Neural cell (in vitro differentiated cells): ENCODE data around the gene SNAPC5. TPM values are rescaled to one million over a fixed set of nuclear protein-coding genes. Genes with fewer than 3 reads are reported as not detected.

ENCODE experiments used
- H2AFZ ChIP-seq: fragments of 200-600, 300-800 bp; sonication (generic), shearing (Covaris generic); 2 replicates; pipeline ENCODE4 v1.6.0; 2014; ENCODE audit warnings: low read depth, mild to moderate bottlenecking, antibody characterized with exemption, low read length, moderate library complexity
- H3F3A ChIP-seq: fragments of 200-600 bp; shearing (Covaris generic); 2 replicates; pipeline ENCODE4 v1.6.1; 2016; ENCODE audit warnings: mild to moderate bottlenecking, moderate library complexity, mixed read lengths, antibody characterized with exemption, low read length; ENCODE audit not compliant: insufficient read depth, poor library complexity, severe bottlenecking
- H3K27ac ChIP-seq: fragments of 200-600, 300-800 bp; sonication (generic), shearing (Covaris generic); 2 replicates; pipeline ENCODE4 v1.5.1; 2014; ENCODE audit warnings: mild to moderate bottlenecking, low read length, moderate library complexity
- H3K27me3 ChIP-seq: fragments of 300-800, 200-600 bp; sonication (generic), shearing (Covaris generic); 2 replicates; pipeline ENCODE4 v1.6.0; 2014; ENCODE audit warnings: mild to moderate bottlenecking, low read depth, low read length, moderate library complexity; ENCODE audit not compliant: insufficient read depth
- H3K36me3 ChIP-seq: fragments of 300-800, 200-600 bp; sonication (generic), shearing (Covaris generic); 2 replicates; pipeline ENCODE4 v1.5.1; 2014; ENCODE audit warnings: mild to moderate bottlenecking, antibody characterized with exemption, low read length, moderate library complexity; ENCODE audit not compliant: insufficient read depth
- H3K4me2 ChIP-seq: fragments of 300-800, 200-600 bp; sonication (generic), shearing (Covaris generic); 2 replicates; pipeline ENCODE4 v1.6.0; 2014; ENCODE audit warnings: mild to moderate bottlenecking, low read length
- H3K4me3 ChIP-seq: fragments of 300-800, 200-600 bp; sonication (generic), shearing (Covaris generic); 2 replicates; pipeline ENCODE4 v1.5.1; 2014; ENCODE audit warnings: mild to moderate bottlenecking, low read length, moderate library complexity
- H3K79me2 ChIP-seq: fragments of 200-600 bp; shearing (Covaris generic); replicated peaks from 2 replicates; pipeline ENCODE4 v1.6.0; 2014; ENCODE audit warnings: mild to moderate bottlenecking, low read length, moderate library complexity; ENCODE audit not compliant: insufficient read depth
- H3K9ac ChIP-seq: fragments of 300-800, 200-600 bp; sonication (generic), shearing (Covaris generic); 2 replicates; pipeline ENCODE4 v1.6.1; 2016; ENCODE audit warnings: mild to moderate bottlenecking, low read length, mixed read lengths
- H3K9me2 ChIP-seq: fragments of 200-600 bp; shearing (Covaris generic); 2 replicates; pipeline ENCODE4 v1.6.1; 2016; ENCODE audit warnings: mild to moderate bottlenecking, low read length, mixed read lengths; ENCODE audit not compliant: insufficient read depth
- H3K9me3 ChIP-seq: fragments of 200-600, 300-800 bp; sonication (generic), shearing (Covaris generic); 2 replicates; pipeline ENCODE4 v1.6.1; 2016; ENCODE audit warnings: mild to moderate bottlenecking, mixed run types, low read length, moderate library complexity, mixed read lengths
- H4K20me1 ChIP-seq: fragments of 200-600 bp; shearing (Covaris generic); 2 replicates; pipeline ENCODE4 v1.6.1; 2016; ENCODE audit warnings: mild to moderate bottlenecking, mixed run types; ENCODE audit not compliant: insufficient read depth
- EP300 ChIP-seq: fragments of 450-650 bp; conservative IDR thresholded peaks from 2 replicates; pipeline ENCODE4 v1.6.1; 2014; ENCODE audit warnings: antibody characterized with exemption, mild to moderate bottlenecking, moderate library complexity; ENCODE audit not compliant: poor library complexity, severe bottlenecking
- EZH2 ChIP-seq: fragments of 200-600, 300-800 bp; shearing (Covaris generic), sonication (generic); IDR thresholded peaks from 2 replicates; pipeline ENCODE4 v1.6.1; 2014; ENCODE audit warnings: antibody characterized with exemption, low read length, borderline replicate concordance, mild to moderate bottlenecking; ENCODE audit not compliant: insufficient read depth, poor library complexity, severe bottlenecking
- MXI1 ChIP-seq: fragments of 450-650 bp; conservative IDR thresholded peaks from 2 replicates; pipeline ENCODE4 v1.6.1; 2014; ENCODE audit warnings: antibody characterized with exemption, mild to moderate bottlenecking; ENCODE audit not compliant: poor library complexity, severe bottlenecking
- POLR2AphosphoS5 ChIP-seq: IDR thresholded peaks from 2 replicates; pipeline ENCODE4 v1.6.1; 2012
- RAD21 ChIP-seq: fragments of 450-650 bp; conservative IDR thresholded peaks from 2 replicates; pipeline ENCODE4 v1.6.1; 2014; ENCODE audit warnings: antibody characterized with exemption, mild to moderate bottlenecking, moderate library complexity
- SMC3 ChIP-seq: fragments of 450-650 bp; conservative IDR thresholded peaks from 2 replicates; pipeline ENCODE4 v1.6.1; 2014; ENCODE audit warnings: antibody characterized with exemption, mild to moderate bottlenecking, moderate library complexity; ENCODE audit not compliant: poor library complexity
- TAF1 ChIP-seq: IDR thresholded peaks from 2 replicates; pipeline ENCODE4 v1.6.1; 2012; ENCODE audit warnings: low read depth
- polyA plus RNA-seq: library from polyadenylated mRNA; depleted of rRNA; stranded (reverse); fragments of >200 nt; gene quantifications from 2 replicates; pipeline ENCODE4 v1.2.3, GENCODE V29; 2014
- TF ChIP-seq, protein P1 (sequence below): IDR thresholded peaks from 2 replicates; pipeline ENCODE4 v1.6.1; 2012; ENCODE audit warnings: borderline replicate concordance
- TF ChIP-seq, protein P2 (sequence below): fragments of 450-650 bp; IDR thresholded peaks from 2 replicates; pipeline ENCODE4 v1.5.1; 2014; ENCODE audit warnings: antibody characterized with exemption, mild to moderate bottlenecking, moderate library complexity; ENCODE audit not compliant: poor library complexity, severe bottlenecking

The SNAPC5 gene
- polyA plus RNA-seq, 1 donor from 2014 or later: 62.3 TPM

DNA sequence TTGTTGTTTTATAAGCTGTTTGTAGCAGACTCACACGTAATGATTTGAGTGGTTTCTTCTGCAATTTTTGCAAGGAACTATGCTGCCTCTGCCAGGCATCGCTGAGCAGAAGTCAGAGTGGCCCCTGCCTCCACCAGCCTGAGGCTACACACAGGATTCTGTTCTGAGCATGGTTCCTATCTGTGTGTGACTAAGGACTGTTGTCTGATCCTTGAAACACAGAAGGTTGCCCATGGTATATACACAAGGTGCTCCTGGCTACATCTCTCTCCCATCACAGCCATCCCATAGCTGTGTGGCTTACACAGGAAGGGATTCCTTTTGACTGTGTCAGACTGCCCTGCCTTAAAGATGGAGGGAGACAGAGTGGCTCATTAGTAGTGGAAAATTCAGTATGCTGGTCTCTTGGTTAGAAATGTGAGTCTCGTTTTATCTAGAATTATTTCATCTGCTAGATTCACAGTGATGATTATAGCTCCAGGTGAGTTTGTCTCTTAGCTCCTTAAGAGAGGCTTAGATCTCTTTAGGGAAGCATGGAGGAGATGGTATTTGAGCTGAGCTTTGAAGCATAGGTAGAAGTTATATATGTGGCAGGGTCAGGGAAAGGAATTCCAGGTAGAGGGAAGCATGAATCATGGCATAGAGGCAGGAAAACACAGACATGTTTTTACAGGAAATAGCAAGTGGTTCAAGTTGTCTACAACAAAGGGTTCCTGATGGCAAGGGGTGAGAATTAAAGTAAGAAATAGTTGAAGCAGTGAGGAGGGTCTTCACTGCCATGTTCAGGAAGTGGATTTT lies 37.5 kb downstream of the SNAPC5 start:
- no peak for TF ChIP-seq MXI1
- no peak for TF ChIP-seq EP300
- TF ChIP-seq TAF1: no peak
- H4K20me1 ChIP-seq: no peaks in the 10 kb centered on the region
- no peak overlapping the region for H3K9ac ChIP-seq
- H3K27me3 ChIP-seq: no peaks in the 10 kb centered on the region
- H3K9me2 ChIP-seq: no peaks in the 10 kb centered on the region
- no peaks in the 10 kb centered on the region for H3K36me3 ChIP-seq
- H3K9me3 ChIP-seq: no peaks in the 10 kb centered on the region
- no peaks in the 10 kb centered on the region for H3K79me2 ChIP-seq
- H3K4me3 ChIP-seq: no peak overlapping the region
- H3K27ac ChIP-seq: no peak overlapping the region
- H3F3A ChIP-seq: no peaks in the 10 kb centered on the region
- H3K4me2 ChIP-seq: no peak overlapping the region
- no peak overlapping the region for H2AFZ ChIP-seq

DNA sequence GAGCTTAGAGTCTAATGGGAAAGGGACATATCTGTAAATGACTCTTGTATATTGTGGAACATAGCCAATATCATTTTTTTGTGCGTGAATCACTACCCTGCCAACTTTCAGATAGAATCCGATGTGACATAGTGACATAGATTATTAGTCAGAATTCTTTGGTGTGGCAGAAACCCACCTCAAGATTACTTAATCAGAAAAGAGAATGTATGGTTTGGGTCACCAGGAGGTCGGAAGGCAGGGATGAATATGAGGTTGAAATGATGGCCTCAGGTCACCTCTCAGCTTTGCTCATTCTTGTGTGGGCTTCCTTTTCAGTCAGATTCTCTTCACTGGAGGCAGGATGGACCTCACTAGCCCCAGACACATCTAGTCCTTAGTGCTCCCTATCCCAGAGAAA lies 41.4 kb downstream of the SNAPC5 start:
- Histone ChIP-seq H2AFZ (no peak overlapping the region), H4K20me1 (no peaks in the 10 kb centered on the region), H3K9me2 (no peaks in the 10 kb centered on the region), H3K4me3 (no peak overlapping the region), H3K4me2 (no peak overlapping the region), H3K79me2 (no peaks in the 10 kb centered on the region), H3K36me3 (no peaks in the 10 kb centered on the region), H3K27me3 (no peaks in the 10 kb centered on the region), H3K9ac (no peak overlapping the region), H3K27ac (no peak overlapping the region), H3F3A (no peaks in the 10 kb centered on the region), H3K9me3 (no peaks in the 10 kb centered on the region)
- TF ChIP-seq TAF1: no peak
- TF ChIP-seq MXI1: no peak
- TF ChIP-seq, protein P1, sequence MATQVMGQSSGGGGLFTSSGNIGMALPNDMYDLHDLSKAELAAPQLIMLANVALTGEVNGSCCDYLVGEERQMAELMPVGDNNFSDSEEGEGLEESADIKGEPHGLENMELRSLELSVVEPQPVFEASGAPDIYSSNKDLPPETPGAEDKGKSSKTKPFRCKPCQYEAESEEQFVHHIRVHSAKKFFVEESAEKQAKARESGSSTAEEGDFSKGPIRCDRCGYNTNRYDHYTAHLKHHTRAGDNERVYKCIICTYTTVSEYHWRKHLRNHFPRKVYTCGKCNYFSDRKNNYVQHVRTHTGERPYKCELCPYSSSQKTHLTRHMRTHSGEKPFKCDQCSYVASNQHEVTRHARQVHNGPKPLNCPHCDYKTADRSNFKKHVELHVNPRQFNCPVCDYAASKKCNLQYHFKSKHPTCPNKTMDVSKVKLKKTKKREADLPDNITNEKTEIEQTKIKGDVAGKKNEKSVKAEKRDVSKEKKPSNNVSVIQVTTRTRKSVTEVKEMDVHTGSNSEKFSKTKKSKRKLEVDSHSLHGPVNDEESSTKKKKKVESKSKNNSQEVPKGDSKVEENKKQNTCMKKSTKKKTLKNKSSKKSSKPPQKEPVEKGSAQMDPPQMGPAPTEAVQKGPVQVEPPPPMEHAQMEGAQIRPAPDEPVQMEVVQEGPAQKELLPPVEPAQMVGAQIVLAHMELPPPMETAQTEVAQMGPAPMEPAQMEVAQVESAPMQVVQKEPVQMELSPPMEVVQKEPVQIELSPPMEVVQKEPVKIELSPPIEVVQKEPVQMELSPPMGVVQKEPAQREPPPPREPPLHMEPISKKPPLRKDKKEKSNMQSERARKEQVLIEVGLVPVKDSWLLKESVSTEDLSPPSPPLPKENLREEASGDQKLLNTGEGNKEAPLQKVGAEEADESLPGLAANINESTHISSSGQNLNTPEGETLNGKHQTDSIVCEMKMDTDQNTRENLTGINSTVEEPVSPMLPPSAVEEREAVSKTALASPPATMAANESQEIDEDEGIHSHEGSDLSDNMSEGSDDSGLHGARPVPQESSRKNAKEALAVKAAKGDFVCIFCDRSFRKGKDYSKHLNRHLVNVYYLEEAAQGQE: no peak
- TF ChIP-seq POLR2AphosphoS5: no peak
- TF ChIP-seq, protein P2, sequence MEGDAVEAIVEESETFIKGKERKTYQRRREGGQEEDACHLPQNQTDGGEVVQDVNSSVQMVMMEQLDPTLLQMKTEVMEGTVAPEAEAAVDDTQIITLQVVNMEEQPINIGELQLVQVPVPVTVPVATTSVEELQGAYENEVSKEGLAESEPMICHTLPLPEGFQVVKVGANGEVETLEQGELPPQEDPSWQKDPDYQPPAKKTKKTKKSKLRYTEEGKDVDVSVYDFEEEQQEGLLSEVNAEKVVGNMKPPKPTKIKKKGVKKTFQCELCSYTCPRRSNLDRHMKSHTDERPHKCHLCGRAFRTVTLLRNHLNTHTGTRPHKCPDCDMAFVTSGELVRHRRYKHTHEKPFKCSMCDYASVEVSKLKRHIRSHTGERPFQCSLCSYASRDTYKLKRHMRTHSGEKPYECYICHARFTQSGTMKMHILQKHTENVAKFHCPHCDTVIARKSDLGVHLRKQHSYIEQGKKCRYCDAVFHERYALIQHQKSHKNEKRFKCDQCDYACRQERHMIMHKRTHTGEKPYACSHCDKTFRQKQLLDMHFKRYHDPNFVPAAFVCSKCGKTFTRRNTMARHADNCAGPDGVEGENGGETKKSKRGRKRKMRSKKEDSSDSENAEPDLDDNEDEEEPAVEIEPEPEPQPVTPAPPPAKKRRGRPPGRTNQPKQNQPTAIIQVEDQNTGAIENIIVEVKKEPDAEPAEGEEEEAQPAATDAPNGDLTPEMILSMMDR: no peak
- TF ChIP-seq RAD21: no peak
- no peak for TF ChIP-seq EZH2
- TF ChIP-seq EP300: no peak
- TF ChIP-seq SMC3: no peak
